ENCODE measurements around the gene ZFP1. TPM values are rescaled to one million over a fixed set of nuclear protein-coding genes. Genes with fewer than 3 reads are reported as not detected.

The ZFP1 gene
- polyA plus RNA-seq (2013, experiment 1 of 2; ENCODE audit: insufficient read length): 10.6 TPM
- polyA plus RNA-seq (2013, experiment 2 of 2; ENCODE audit: insufficient read length): 12.9 TPM

DNA sequence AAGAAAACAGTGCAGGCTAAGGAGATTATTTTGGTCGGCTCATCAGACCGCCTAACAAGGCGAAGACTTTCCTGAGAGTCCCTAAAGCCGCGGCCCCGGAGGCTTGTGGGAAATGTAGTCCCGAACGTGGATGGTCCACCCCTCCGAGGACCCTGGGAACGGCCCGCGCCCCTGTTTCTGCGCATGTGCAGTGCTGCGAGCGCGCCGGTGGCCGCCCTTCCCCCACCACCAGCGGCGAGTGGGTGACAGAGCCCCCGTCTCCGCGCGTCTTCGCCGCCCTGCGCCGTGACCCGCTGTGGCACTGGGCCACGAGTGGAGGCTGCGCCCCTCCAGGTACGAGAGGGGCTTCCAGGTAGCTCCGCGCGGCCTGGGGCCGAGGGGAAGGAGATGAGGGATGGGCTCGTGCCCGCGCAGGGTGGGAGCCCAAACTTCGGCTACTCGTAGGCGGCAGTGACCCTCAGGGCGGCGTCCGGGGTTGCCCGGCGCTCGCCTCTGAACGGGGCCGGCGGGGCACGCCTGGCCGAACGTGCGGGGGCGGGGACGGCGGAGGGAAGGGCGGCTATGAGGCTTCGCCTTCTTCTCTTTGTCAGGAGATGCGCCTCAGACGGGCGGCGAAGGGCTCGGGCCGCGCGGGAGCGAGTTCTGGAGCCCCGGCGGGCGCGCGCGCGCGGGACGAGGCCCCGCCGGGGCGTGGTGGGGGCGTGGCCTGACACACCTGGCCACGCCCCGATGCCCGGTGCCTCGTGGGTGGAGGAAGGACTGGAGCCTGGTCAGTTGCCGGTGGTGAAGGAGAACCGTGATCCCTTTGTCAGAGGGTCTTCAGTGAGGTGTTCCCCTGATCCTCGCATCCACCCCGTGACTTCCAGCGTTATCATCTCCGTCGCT is at the start of gene ZFP1:
Gene ZFP1 (plus strand): TSS at position 214 of the 885 bp plus-strand sequence. CDS start 4,428 bp downstream, outside the sequence.
- peak; percentile 94 for DNase-seq

DNA sequence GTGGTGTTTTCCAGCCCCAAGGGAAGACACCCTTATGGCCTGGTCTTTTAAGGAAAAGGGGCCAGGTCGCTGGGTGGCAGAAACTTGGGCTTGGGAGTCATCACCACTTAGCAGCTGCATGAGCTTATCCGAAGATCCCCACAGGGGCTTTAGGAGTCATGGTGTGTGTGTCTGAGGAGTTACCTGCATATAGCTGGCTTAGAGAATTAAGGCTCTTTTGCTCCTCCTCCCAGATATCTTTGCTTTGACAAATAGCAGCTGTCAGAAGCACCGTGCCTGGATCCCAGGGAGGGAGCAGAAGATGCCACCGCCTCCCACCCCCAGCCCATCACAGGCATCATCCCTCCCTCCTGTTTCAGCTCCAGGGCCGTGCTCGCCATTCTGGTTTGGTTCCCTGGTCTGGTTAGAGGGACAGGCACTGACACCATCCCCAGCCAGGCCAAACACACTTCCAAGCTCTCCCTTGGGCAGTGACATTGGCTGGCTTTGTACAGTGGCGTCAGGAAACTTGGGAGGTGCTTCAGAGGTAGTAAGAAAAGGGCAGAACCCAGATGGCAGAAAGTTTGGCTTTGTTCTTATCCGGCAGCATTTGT is 49.2 kb upstream of the ZFP1 start:
- DNase-seq: no peak

DNA sequence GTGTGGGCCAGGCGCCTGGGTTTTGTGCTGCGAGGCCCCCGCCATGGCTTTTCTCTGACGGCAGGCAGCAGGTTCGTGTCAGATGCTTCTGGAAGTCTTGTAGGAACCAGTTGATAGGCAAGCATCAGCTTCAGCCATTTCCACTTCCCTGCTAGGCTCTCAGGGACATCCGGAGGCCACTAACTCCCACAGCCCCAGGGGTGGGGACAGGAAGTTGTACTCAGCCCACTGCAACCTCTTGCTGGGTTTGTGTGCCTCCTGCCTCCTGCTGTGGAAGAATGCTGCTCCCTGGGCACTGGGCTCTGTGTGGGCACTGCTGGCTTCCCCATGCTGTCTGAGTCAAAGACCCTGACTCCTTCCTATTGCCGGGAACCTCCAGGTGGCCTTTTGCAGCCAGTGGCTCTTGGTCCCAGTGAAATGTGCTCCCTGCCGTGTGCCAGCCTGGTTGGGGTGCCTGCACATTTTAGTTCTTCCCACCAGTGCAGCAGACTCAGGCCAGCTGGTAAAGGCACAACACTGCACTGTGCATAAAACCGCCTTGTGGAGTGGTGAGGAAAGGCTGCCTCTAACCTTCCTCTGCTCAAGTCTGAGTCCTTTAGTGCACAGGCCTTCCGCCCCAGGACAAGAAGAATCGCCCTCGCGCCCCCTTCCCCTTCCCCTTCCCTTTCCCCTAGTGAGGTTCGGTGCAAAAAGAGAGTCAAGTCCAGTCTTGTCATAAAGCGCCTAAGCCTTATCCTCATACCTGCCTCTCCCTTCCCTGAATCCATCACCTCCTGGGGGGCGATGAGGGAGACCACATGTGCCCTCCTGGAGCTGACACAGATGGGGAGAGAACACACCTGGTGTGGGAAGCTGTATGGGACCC is 48.4 kb upstream of the ZFP1 start:
- DNase-seq: peak; percentile 56

DNA sequence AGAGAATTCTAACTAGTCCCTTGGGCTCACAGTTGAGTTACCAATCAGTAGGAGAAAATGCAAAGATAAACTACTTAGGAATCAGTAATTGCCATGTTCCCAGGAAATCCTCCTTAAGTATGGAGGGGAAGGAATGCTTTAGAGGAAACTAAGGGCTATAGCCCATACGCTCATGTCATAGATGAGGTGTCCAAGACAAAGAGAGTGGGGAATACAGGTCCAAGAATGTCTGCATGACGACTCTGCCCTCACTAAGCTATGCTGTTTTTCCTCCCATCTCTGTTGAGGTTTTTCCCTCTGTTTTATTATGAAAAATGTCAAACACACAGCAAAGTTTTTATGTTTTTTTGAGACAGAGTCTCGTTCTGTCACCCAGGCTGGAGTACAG is 47.7 kb upstream of the ZFP1 start:
- DNase-seq: no peak

DNA sequence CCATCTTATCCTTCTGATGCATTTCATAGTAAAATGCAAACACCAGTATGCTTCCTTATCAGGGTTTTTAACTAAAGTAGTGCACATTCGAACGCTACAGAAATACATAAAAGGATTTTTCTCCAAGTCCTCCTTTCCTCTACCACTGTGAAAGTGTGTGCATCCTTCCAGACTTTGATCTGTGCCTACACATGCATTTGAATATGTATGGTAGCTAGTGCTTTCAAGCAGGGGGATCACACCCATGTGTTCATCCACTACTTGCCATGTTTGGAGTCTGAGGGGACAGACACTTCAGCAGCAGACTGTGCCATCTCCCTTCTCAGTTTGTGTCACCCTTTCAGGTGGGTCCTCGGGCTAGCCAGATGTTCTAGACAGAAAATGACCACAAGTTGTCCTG is 46.7 kb upstream of the ZFP1 start:
- DNase-seq: no peak

DNA sequence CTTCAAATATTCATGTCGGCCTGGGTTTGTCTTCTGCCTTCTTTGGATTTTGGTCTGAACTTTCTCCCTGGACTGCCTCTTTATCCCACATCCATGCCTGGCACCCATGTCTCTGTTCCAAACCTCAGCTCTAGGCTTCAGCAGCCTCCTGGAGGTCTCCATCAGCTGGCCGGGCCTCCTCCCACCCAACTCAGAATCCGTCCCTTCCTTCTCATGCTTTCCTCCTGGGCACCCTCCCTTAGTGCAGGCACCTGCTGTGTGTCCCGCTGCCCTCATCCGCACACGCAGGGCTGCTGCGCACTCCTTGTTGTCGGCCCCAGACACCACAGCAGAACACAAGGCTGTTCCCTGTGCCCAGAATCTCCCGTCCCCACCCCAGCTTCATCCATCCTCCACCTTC is 45.7 kb upstream of the ZFP1 start:
- no peak for DNase-seq

DNA sequence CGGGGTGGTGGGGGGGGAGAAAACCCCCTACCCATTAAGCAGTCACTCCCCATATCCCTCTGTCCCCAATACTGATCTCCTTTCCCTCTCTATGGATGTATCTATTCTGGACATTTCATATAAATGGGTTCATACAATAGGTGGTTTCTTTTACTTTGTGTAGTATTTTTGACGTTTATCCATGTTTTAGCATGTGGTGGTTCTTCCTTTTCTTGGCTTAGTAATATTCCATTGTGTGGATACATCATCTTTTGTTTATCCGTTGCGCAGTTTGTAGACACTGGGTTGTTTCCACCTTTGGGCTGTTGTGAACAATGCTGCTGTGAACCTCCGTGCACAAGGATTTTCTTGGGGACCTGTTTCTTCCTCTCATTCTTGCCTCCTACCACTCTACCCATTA is 44.3 kb upstream of the ZFP1 start:
- DNase-seq: no peak

DNA sequence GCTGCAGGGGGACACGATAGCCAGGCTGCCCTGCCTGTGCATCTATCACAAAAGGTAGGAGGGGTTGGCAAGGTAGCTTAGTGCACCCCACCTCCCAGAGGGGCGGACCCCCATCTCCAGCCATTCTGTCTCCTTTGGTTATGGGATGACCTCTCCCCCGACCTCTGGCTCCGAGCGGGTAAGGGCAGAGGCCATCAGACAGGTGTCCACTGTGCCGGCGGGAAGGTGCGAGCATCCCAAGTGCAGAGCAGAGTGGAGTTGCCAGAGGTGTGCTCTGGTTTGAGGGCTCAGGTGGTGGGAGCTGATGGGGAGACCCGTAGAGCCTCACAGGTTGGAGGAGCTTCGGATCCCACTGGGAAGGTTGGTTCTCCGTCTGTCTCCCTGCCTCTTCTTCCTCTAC is 43.5 kb upstream of the ZFP1 start:
- DNase-seq: no peak

DNA sequence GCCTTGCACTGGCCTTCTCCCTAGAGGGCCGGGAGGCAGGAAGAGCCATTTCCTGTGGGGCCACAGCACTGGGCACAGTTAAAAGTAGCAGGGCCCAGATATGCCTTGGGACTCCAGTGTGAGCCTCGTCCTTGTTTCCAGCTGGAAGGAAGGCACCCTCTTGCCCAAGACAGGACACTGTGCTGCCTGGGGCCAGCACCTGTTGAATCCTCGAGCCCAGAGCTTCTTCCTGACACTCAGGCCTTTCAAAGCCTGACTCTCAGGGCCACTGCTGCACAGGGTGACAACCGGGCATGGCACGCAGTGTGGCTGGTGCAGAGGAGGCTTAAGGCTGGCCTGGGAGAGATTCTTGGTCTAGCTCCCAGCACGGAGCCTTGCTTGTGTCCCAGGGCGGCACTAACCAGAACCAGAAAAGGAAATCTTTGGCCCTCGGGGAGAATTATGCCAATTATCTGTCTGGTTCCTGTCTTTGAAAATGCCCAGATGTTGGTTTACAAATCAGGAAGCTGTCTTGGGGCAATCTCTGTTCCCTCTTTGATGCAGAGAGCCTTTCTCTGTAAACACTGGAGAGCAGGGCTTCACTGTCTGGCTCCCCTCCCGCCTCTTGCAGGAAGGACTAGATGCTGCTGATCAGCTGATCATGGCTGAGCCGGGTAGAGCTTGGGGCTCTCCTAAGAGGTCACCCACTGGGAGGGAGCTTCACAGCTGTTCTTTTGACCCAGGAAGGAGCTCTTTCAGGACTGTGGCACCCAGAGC is 42.8 kb upstream of the ZFP1 start:
- no peak for DNase-seq

DNA sequence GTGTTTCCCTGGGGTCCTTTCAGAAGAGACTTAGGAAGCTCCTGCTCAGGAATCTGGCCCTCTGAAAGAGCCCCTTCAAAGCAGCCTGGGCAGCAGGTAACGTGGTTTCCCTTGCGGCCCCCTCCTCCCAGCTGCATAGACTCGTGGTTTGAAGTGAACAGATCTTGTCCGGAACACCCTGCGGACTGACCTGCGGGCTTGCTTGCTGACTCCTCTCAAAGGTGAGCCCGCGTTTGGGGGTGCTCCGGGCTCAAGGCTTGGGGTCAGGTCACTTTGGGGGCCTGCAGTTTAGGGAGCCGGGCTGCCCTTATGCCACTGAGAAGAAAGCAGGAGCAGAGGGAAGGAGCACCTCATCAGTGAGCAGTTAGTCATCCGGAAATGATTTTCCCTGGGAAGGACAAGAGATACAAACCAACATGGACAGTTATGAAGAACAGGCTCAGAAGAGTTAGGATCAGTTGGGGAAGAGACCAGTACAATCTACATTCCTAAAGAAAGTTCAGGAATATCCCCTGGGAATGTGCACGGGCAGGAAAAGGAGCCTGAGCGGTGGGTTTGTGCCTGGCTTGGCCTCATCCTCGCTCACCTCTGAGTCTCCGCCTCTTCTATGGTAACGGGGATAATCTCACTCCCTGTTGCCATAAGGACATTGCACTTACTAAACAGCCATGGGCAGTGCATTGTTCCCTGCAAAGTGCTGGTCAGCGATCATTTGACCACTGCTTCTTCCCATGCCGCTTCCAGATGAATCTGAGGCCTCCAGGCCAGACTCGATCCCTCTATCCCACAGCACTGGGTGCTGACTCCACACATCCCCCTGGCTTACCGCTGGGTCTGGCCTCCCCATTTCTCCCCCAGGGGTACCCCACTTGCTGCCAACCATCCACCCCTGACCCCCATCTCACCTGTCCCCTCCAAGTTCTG is 41.7 kb upstream of the ZFP1 start:
- no peak for DNase-seq

DNA sequence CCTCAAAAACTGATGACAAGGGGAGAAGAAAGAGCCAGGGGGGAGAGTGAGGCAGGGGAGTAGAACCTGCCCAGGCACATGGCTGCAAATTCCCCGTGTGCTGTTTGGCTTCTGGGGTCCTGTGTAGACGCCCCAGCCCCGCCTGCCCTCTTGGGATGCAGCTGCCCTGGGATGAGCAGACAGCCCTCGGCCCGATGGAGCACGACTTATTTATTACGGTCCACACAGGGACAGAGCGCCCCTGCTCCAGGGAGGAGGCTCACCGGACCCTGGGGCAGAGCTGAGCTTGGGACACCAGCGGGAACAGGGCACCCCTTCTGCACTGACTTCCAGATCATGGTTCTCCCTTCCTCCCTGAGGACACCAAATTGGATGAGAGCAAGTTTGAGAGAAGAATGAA is 40.8 kb upstream of the ZFP1 start:
- DNase-seq: no peak

DNA sequence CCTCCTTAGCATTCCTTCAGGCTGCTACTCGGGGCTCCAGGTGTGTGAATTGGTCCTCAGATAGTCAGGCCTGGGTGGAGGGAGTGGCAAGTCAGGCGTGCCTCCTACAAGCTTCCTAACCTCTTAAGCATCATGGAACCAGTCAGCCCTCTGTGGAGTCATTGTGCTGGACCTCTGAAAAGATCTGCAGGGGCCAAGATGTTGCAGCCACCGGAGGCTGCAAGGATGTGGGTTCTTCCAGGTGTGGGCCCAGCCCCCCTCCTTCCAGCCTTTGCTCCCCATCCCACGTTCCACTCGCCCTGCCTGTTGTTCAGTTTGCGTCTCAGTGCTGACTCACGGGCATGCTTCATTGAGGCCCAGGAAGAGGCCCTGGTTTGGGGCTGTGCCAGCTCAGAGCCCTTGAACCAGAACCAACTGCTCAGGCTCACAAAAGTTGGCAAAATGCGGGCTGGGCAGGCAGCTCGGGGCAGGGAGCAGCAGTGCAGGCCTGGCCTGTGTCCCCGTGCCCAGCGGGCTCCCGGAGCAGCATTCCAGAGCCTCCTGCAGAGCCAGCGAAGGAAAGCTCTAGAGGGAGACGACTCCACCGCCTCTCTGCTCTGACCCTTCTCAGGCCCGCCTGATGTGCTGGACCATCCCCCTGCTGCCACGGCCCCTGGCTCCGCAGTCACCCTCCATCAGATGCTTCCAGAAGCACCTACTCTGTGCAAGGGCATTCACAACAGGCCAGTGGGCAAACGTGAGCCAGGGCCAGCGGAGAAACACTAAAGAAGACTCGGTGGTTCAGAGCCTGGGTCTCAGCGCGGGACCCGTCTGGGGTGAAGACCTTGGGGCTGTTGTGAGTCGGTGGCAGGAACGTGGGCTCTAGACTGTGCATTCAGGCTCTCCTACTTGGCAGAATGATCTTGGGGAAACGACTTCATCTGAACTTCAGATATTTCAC is 39.3 kb upstream of the ZFP1 start:
- peak; percentile 86 for DNase-seq

DNA sequence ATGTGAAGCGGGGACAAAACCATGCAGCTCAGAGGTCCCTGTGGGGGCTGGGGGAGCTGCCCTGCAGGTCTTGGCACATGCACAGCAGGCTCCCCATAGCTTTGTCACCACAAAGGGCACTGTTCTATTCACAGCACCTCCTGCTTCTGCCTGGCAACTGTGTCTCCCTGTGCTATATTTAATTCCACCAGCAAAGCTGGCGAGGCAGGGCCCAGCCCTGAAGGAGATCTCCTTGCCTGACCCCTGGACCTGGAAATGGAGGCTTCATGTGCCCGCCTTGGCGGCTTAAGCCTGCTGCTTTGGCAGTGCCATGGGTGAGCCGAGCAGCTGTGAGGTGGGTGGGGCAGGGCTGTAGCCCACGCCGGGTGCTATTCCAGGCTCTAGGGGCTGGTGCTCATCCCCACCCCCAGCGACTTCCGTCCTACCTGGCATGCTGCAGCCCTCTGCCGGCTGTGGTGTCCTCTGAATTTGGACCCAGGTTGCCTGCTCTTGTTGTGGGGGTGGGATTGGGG is 38.5 kb upstream of the ZFP1 start:
- DNase-seq: no peak

DNA sequence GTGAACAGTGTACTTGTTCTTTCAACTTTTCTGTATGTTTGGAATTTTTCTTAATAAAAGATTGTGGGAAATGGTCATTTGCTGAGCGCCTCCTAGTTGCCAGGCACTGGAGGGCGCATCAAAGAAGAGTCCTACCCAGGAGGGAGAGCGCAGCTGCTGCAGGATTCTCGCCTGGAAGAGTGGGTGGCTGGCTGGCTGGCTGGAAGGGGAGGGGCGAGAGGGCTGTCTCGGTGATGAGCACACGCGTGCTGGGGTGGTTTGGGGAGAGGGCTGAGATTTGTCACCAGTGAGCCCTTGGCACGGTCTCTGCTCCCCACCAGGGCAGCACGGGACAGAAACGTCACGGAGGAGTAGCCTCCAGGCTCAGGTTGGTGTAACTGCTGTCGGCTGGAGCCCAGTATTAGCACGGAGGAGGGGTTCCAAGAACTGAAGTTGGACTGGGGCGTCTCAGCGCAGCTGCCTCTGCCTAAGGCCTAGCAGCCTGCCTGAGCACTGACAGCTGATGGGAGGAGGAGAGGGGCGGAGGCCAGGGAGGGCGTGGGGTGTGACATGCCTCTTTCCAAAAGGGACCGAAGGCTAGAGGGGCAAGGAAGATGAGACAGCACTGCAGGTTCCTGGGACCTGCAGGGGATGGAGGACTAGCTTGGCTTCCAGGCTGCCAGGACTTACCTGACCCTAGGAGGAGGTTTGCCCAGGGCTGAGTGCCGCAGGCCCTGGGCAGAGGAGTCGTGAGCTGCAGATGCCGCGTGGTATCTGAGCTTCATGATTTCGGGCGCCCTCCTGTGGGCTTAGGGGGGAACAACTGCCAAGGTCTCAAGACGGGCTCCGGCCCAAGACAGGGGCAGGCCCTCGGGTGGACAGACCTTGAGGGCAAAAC is 37.4 kb upstream of the ZFP1 start:
- peak; percentile 88 for DNase-seq

DNA sequence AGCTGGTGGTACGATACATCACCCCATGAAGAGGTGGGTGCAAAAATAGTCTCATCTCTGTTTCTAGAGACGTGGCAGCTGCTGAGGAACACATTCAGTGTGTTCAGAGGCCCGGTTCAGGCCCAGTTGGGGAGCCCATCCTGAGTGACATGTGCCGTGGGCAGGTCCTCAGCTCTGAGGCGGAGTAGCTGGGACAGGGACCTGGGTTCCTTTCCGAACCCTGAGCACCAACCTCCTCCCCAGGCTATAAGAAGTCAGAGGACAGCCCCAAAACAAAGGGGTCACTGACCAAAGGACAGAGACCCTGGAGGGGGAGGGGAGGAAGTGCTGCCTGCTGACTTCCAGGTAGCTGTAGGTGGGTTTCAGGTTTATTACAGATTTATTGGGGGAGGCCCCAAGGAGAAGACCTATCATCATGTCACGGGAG is 36.8 kb upstream of the ZFP1 start:
- no peak for DNase-seq

DNA sequence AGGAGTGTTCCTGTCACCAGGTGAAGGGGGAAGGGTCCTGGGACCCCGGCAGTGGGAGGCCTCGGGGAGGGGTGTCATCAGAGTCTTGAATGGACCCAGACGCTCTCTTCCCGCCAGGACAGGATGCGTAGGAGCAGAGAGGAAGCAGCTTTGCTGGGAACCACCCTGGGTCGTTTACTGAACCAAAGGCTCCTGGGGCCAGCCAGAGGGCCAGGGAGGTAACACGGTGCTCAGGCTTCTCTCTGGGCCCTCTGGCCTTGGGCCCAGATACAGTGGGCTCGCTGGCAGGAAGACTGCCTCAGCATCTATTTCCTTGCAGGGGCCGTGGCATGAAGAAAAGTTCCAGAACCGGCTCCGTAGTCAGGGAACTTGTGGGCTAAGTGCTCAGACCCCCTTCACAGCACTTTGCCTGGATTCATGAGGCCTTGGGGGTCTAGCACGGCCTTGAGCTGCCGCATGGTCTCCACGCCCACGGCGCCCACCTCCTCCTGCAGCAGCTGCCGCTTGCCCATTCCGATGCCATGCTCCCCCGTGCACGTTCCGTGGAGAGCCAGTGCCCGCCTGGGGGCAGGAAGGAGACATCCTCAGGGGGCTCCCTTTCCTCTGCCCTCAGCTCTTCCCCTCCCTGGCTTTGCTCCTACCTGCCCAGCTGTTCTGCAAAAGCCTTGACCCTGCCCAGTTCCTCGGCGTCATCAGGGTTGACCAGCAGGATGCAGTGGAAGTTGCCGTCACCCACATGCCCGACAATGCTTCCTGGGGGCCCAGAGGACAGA is 36.2 kb upstream of the ZFP1 start:
- DNase-seq: no peak

DNA sequence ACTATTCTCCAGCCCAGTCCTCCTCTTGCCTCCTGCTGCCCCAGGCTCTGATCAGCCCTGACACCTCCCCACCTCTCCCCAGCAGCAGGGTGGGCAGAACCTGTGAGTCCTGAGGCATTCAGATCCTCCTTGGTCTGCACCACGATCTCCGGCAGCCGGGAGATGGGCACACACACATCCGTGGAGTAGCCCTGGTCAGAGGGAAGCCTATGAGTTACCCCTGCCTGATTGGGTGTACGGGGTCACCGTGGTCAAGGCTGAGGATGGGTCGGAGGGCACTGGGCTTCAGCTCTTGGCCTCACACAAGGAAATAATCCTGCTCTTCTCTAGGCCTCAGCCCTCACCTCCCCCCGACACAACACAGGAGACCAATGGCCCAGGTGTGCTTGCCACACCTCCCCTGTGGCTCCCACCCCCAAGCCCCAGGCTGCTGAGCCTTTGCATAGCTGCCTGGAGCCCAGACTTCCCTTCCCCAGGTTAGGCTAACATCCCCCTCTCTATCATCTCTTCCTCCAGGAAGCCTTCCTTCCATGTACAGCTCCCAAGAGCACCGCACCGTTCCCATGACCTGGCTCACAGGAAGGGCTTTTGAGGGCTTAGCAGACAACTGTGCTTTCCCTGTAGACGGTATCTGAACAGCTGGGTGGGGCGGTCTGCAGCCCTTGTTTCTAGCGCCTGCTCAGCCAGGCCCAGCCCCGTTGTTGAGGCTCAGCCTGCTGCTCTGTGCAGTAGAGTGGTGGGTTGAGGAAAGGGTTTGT is 35.4 kb upstream of the ZFP1 start:
- no peak for DNase-seq

All from fibroblast of skin of scalp (primary cell).